ENCODE data around the gene MYOZ3.

MYOZ3 gene

DNA sequence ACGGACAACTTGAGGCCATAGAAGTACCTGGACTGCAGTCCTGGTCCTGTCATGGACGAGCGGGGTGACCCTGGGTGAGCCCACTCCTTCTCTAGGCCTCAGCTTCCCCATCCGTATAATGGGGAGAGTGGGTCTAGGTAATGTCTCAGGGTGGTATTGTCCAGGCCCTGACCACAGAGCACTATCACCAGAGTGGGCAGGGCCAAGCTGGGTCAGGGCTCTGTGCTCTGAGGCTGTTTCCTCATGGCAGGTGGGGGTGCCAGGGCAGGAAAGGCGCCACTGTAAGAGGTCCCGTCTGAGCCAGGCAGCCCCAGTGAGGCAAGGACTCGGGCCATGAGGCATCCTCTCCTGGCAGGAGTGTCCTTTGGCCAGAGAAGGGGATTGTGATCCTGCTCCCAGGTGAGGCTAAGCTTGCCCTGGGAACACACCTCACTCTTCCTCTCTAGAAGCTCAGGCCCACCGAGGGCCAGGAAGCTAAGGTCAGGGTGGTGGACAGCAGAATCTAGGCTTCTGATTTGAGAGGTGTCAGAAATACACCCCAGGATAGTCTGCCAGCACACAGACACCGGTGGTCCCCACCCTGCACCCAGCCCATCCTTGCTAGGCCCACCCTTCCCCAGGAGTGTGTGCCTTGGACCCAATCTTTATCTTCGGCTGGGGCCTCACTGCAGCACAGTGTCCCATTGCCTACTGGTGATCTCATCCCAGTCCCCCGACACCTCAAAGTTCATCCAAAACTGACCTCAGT, 1.5 kb upstream of the MYOZ3 start:
- no peak for DNase-seq

GRCh38 chr5:150660108-150660831, 781 bp upstream of the MYOZ3 start:
- no peak for DNase-seq

DNA sequence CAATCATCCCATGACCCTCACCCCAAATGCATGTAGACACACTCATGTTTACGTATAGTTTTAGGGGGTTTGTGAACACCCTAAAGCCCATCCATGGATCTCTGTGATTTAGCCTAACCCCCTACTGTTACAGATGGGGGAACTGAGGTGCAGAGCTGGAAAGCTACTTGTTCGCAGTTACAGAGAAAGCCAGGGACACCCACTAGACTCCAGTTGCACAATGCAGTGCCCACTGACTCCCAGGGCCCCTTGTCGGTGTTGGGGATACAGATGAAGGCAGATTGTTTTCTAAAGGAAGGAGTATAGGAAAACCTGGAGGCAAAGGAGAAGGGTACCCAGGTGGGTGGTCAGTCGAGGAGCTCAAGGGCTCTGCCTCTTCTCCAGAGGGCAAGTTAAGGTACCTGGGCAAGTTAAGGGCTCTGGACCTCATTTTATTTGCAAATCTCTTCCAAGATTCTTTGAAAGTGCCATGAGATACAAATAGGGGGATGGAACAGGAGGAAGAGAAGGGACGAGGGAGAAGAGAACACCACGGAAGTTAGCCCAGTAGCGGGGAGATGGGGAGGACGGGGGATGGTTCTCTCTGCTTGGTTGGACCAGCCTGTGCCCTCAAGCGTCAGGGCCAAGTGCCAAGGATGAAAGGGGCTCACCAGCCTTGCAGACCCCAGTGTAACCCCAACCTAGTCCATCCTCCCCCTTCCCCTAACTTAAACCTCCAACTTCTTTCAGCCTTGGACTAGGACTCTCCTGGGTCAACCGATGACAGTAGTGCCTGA, 958 bp downstream of the MYOZ3 start:
- no peak for DNase-seq

- no peak for DNase-seq
These were observed 1.9 kb downstream of the MYOZ3 start for GRCh38 chr5:150662731-150663516.

GRCh38 chr5:150663936-150664335, 2.9 kb downstream of the MYOZ3 start:
- no peak for DNase-seq

GRCh38 chr5:150665044-150665443, 4.0 kb downstream of the MYOZ3 start:
- no peak for DNase-seq

GRCh38 chr5:150670275-150670947, 9.4 kb downstream of the MYOZ3 start:
- DNase-seq: no peak

DNA sequence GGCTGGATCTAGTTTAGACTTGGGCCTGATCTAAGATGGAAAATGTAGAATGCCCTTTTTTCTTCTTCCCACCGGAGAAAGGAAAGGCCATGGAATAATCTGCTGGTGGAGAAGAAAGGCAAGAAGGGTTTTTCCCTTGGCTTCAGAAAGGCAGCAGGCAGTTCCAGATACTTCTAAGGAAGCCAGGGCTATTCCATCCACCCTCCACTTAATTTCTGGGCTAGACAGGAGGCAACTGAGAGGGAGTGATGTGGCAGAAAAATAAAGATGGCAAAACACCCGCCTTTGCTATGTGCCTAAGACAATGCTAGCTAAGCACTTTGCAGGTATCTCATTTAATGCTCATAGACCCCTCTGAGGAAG, 9.9 kb downstream of the MYOZ3 start:
- no peak for DNase-seq

GRCh38 chr5:150671509-150672236, 10.6 kb downstream of the MYOZ3 start:
- no peak for DNase-seq

DNA sequence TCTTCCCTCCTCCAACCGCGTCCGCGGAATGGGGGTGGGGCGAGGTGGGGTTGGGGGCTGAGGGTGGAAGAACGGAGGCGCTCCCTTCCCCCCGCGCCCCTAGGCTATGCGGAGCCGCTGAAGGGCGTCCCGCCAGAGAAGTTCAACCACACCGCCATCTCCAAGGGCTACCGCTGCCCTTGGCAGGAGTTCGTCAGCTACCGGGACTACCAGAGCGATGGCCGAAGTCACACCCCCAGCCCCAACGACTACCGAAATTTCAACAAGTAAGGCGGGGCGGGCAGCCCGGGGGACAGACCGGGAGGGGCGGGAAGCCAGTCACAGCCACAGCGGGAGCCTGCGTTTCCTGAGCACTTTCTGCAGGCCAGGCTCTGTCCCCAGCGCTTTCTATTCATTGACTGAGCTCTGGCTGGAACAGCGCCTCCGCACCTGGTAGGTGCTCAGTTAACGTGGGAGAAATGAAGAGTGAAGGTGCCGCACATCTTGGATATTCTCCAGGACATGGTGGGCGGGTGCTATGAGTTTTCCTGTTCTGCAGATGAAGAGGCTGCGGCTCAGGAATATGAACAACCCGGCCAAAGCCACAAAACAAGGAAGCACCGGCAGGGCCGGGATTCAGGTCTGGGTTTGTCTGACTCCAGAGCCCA, 11.3 kb downstream of the MYOZ3 start:
- peak; percentile 16 for DNase-seq

DNA sequence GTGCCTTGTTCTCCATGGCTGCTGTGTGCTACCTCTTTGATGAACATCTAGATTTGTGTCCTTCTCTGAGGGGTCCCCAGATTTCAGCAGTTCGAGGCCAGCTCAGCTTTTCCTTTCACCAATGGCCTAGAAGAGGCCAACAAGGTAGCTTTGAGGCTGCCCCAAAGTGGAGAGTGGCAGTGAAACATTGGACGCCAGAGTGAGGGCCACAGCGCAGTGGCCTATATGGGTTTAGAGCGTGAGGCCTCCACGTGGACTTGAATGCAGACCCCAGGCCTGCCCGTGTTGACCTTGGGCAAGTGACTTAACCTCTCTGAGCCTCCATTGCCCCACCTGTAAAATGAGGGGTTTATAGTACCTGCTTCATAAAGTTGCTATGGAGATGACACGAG, 11.8 kb downstream of the MYOZ3 start:
- no peak for DNase-seq

GRCh38 chr5:150674341-150674821, 13.3 kb downstream of the MYOZ3 start:
- DNase-seq: no peak

DNA sequence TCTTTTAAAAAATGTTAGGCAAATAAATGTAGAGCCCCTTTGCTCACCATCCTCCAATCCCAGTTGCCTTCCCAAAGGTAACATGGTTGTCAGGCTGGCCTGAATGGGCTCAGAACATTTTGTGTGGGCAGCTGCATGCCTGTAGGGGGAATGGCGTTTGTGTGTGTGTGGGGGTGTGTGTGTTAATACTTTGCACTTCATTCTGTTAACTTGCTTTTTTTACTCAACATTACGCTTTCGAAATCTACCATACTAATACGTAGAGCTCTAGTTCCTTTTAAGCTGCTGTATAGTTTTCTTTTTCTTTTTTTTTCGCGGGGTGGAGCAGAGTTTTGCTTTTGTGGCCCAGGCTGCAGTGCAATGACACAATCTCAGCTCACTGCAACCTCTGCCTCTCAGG, 14.0 kb downstream of the MYOZ3 start:
- no peak for DNase-seq

DNA sequence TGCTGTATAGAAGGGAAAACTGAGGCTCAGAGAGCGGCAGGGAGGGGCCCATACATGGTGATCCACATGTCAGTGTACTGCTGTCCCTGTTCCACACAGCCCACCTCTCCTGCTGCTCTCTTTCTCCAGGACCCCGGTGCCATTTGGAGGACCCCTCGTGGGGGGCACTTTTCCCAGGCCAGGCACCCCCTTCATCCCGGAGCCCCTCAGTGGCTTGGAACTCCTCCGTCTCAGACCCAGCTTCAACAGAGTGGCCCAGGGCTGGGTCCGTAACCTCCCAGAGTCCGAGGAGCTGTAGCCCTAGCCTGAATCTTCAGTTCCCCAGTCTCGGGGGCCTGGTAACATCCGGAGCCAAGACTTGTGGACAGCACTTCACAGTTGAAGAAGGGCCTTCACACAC, 15.5 kb downstream of the MYOZ3 start:
- DNase-seq: no peak

- DNase-seq: no peak
These were observed 28.1 kb downstream of the MYOZ3 start for GRCh38 chr5:150689120-150689519.

DNA sequence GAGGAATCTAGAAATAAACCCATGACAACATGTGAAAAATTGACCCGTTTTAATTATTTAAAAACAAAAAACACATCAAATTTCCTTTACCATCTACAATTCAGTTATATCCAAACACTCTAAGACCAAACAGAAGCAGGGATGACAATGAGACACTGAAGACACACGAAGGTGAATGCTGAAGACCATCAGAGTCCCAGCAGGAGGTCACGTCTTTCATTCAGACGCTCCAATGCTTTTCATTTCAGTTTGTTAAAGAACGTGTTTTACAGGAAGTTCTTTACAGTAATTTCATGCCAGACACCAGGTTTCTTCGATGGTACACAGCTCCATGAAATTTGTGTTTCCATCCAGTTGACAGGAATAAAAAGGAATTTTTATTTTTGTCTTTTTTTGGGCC, 29.7 kb downstream of the MYOZ3 start:
- DNase-seq: no peak

DNA sequence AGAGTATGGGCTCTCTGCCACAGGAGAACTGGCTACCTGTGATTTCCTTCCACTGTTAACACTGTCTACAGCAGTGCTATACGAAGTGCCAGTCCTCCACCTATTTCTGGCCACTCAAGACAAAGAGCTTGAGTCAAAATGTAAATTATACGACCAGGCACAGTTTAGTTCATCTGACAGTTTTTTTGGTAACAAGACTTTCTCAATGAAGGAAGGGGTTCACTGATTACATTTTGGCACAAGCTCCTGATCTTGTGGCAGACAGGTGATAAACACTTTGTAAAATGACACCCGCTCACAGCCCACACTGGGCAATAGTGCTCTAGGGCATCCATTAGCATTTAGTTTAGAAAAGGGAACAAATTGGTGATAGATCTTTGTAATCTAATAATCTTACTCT, 31.2 kb downstream of the MYOZ3 start:
- no peak for DNase-seq

DNA sequence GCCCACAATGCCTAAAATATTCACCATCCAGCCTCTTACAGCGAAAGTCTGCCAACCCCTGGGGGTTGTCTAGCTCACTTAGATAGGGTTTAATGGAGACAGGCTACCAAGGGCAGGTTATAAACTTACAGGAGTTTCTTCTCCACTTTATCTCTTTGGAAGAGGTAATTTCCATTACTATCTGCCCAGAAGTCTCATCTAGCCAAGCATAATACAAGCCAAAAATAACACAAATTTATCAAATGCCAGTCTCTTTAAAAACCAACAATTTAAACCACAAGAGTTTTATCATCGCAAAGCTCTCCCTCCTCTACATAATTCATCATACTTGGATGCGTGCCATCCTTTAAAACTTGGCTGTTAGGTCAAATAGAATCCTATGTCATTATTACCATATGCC, 33.6 kb downstream of the MYOZ3 start:
- DNase-seq: no peak

- DNase-seq: no peak
These were observed 39.2 kb downstream of the MYOZ3 start for GRCh38 chr5:150700246-150700593.

DNA sequence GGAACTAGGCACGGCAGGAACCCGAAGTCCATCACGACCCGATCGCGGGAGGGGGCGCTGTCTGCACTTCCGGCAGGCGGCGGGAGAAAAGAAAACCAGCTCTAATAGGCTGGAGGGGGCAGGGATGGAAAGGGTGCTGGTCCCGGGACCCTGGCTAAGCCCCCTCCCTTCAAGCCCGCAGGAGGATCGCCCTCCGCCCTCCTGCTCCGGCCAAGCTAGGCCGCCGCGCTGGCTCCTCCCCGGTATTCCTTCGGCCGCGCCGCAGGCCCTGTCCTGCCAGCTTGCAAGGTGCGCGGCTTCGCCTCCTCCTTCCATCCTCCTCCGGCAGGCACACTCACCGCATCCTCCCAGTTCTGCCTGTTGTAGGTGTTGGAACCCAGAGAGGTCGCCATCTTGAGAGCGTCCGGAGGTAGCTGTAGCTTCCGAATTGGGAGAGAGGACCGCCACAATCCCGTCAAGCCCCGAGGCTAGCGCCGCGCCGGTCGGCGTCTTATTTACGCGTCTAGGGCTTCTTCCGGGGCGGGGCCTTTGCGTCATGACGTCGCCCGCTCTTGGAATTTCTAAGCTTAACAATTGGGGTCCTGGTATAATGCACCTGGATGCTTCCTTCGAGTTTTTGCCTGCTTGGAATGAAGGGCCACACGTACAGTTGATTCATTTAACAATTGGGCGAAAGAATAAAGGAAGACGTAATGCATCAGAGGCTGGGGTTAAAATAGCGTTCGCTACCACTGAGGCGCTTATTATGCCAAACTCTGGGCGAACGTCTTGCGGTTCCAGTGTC, 39.7 kb downstream of the MYOZ3 start, which contains the start of gene RBM22:
TSS of gene RBM22 (minus strand) at position 469 of the 784 bp plus-strand sequence. CDS start at position 392, 77 bp downstream.
- peak; percentile 92 for DNase-seq
